ENCODE results near the gene LRSAM1. TPM values are rescaled to one million over a fixed set of nuclear protein-coding genes. Genes with fewer than 3 reads are reported as not detected.

Gene LRSAM1
- total and polyA plus RNA-seq, 12 donors: 6.8 to 74.8 (median 29.3) TPM

DNA sequence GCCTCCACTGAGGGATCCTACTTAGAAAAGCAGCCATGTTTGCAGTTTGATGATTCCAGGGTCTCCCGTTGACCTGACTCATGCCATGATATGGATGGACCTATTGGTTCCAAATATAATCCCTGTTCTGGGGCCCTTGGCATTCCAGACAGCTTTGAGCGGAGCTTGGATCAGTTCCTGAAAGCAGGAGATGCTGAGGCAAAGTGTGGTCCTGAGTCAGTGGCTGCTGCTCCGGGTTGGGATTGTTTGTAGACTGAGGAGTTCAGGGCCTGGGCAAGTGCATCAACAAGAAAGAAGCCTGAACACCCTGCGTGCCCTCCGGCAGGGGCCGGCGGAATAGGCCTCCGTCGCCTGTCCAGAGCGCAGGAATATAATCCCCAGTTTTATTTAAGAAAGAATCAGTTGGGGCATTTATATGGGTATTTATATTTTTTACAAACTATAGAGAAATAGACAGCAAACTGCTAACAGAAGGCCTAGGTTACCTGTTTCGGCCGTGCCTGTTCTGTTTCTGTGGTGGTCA is 50.6 kb downstream of the LRSAM1 start:
- 90 to 93% (median 93%) methylated on average over 12 of the region's 12 CpGs for WGBS, 4 donors
- DNase-seq: no peak

GRCh38 chr9:127502706-127503378 is 51.5 kb downstream of the LRSAM1 start:
- 85 to 91% (median 88%) methylated on average over 13 to 21 of the region's 21 CpGs for WGBS, 4 donors

More for the DNA sequence above, 50.6 kb downstream of the LRSAM1 start:
- Histone ChIP-seq H3K9me3 (replicated peaks in 1 of 3) (no peaks in the 10 kb centered on the region), H3K36me3 (replicated peaks in 1 of 2) (peaks cover 0 to 44% of the 10 kb centered on the region in 2 donors), H3K4me1 (replicated peaks in 1 of 2) (peaks cover 13 to 26% of the 10 kb centered on the region in 2 donors), H3K27me3 (no peaks in the 10 kb centered on the region), H3K27ac (no peak overlapping the region), H3K4me3 (no peak overlapping the region)
- intact Hi-C loops (cut with DNase I): loop anchor here (5.0 to 10.0 kb wide), 3 partner anchors 85 to 423 kb away; partner anchors contain the start of gene TOR2A (in 1 of the 2)
- TF ChIP-seq POLR2A (IDR thresholded peaks at IDR 0.05) (no peak), CTCF (IDR thresholded peaks at IDR 0.05) (no peak)

DNA sequence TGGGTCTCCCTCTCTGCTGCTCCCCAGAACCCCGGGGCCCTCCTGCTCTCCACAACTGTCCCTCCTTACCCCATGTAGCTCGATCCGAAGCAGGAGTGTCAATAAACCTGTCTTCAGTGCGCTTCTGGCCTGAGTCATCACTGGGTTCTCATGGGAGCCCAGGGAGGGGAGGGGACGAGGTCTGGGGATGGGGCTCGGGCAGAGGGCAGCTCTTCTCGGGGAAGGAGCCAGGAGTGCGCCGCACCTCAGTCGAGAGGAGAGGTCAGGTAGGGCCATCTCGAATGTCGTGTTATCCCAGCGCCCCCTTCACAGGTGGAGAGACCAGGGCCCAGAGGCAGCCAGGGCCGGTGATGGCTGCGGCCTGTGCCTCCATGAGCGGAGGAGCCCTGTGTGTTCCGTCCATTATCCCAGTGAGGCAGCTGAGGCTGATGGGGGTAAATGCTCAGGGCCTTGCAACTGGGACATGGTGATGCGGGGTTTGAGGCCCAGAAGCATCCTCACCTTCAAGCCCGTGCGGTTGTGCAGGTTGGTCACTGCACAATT is 52.1 kb downstream of the LRSAM1 start:
- peak overlapping the region in 2 of 5 donors; percentile 72 to 93 for H3K27ac ChIP-seq
- no peaks in the 10 kb centered on the region for H3K9me3 ChIP-seq (replicated peaks in 1 of 3)
- TF ChIP-seq CTCF (IDR thresholded peaks at IDR 0.05): no peak
- TF ChIP-seq POLR2A (IDR thresholded peaks at IDR 0.05): no peak
- H3K36me3 ChIP-seq (replicated peaks in 1 of 2): peaks cover 0 to 49% of the 10 kb centered on the region in 2 donors
- intact Hi-C loops (cut with DNase I): loop anchor here (5.0 to 10.0 kb wide), 3 partner anchors 84 to 421 kb away; partner anchors contain the start of gene TOR2A (in 1 of the 2)
- H3K4me3 ChIP-seq: no peak overlapping the region
- no peak for DNase-seq
- peaks cover 21 to 40% of the 10 kb centered on the region in 2 donors for H3K4me1 ChIP-seq (replicated peaks in 1 of 2)
- 79 to 91% (median 83%) methylated on average over 15 to 20 of the region's 20 CpGs for WGBS, 4 donors
- H3K27me3 ChIP-seq: no peaks in the 10 kb centered on the region

More at GRCh38 chr9:127502706-127503378, 51.5 kb downstream of the LRSAM1 start:
- DNase-seq: peak in 1 of 7 donors; percentile 12
- TF ChIP-seq CTCF (IDR thresholded peaks at IDR 0.05): no peak
- TF ChIP-seq POLR2A (IDR thresholded peaks at IDR 0.05): no peak
- Histone ChIP-seq H3K4me3 (no peak overlapping the region), H3K27ac (peak overlapping the region in 1 of 5 donors; percentile 0), H3K27me3 (no peaks in the 10 kb centered on the region), H3K4me1 (replicated peaks in 1 of 2) (peaks cover 15 to 35% of the 10 kb centered on the region in 2 donors), H3K9me3 (replicated peaks in 1 of 3) (no peaks in the 10 kb centered on the region), H3K36me3 (replicated peaks in 1 of 2) (peaks cover 0 to 43% of the 10 kb centered on the region in 2 donors)
- intact Hi-C loops (cut with DNase I): loop anchor here (5.0 to 10.0 kb wide), 3 partner anchors 84 to 422 kb away; partner anchors contain the start of gene TOR2A (in 1 of the 2)

Measured in adrenal gland (tissue), 12 donors.